ENCODE data around the gene POLR2A. TPM values are rescaled to one million over a fixed set of nuclear protein-coding genes. Genes with fewer than 3 reads are reported as not detected.
"Not testable (repeated sequence)": the region's sequence is repeated elsewhere in the genome, so short reads cannot be mapped to it uniquely, and the experiment has no call there.

The POLR2A gene
- total RNA-seq, 2 experiments from 2014 or later = 84.2 to 264 TPM

DNA sequence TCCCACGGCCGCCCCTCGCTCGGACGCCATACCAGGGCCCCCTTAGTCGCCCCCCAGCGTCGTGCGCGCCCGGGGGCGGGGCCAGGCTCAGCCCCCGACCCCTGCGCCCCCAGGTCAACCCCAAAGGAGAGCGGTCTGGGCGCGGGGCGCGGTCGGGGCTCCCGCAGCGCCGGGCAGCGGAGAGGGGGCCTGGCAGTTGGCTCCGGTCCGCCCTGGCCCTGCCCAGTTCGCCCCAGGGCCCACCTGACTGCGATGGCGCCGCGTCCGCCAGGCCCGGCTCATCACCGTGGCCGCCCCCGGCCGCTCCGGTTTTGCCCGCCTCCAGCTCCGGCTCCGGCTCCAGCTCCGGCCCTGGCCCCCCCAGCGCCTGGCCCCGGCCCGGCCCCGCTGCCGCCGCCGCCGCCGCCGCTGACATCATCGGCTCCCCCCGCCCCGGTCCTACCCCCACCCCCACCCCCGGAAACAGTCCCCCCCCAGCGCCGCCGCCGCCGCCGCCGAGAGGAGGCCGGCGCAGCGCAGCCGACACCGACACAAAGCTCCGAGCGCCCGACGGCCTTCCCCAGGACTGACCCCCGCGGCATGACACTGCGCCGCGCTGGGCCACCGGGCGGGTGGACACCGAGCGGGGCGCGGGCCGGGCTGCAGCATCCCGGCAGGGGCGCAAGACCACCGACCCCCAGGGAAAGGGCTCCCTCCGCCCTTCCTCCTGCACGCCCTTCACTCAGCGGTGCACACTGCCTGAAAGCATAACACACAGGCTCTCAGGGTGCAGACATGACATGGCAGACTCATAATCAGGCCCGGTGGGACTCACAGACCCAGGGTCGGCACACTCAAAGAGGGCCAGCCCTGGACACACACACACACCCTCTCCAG is 4.7 kb upstream of the POLR2A start, which contains the start of gene ZBTB4:
TSS of gene ZBTB4 (minus strand) at position 419 of the 876 bp plus-strand sequence. CDS start 12,830 bp downstream, outside the sequence.
- no peaks in the 10 kb centered on the region for H3K9me3 ChIP-seq (ENCODE audit: low read length)
- no peak within 1 kb of the TSS for H3K27ac ChIP-seq (ENCODE audit: low read depth, low read length, poor library complexity, severe bottlenecking)
- H3K4me3 ChIP-seq (ENCODE audit: low read depth, low read length, poor library complexity, severe bottlenecking) = peak within 1 kb of the TSS; percentile 72
- intact Hi-C loops (cut with micrococcal nuclease; ENCODE audit: unreplicated experiment) = loop anchor here (5.0 kb wide), 3 partner anchors 227 to 363 kb away; partner anchors contain the start of genes CTDNEP1, ELP5 and PHF23
- peak within 1 kb of the TSS; percentile 59; the same call in 1 of the 2 replicates for H2AFZ ChIP-seq (ENCODE audit: low read length)
- TF ChIP-seq, protein P1, sequence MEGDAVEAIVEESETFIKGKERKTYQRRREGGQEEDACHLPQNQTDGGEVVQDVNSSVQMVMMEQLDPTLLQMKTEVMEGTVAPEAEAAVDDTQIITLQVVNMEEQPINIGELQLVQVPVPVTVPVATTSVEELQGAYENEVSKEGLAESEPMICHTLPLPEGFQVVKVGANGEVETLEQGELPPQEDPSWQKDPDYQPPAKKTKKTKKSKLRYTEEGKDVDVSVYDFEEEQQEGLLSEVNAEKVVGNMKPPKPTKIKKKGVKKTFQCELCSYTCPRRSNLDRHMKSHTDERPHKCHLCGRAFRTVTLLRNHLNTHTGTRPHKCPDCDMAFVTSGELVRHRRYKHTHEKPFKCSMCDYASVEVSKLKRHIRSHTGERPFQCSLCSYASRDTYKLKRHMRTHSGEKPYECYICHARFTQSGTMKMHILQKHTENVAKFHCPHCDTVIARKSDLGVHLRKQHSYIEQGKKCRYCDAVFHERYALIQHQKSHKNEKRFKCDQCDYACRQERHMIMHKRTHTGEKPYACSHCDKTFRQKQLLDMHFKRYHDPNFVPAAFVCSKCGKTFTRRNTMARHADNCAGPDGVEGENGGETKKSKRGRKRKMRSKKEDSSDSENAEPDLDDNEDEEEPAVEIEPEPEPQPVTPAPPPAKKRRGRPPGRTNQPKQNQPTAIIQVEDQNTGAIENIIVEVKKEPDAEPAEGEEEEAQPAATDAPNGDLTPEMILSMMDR (conservative IDR thresholded peaks at IDR 0.05; ENCODE audit: low read length) = no peak
- no peak for TF ChIP-seq EZH2phosphoT487 (IDR thresholded peaks at IDR 0.05; ENCODE audit: borderline replicate concordance, low read depth, low read length)
- ChIA-PET CTCF (ENCODE audit: unreplicated experiment) (interaction anchor here (0.6 to 0.8 kb wide), 2 partner anchors 41 to 43 kb away, joined by 3 read pairs; no protein-coding TSS in a partner anchor), POLR2A (no interaction called here)
- no TSS peak for BruUV-seq (replicated peaks)
- peaks cover 17% of the 10 kb centered on the region for H3K4me1 ChIP-seq (ENCODE audit: insufficient read depth, low read length, poor library complexity, severe bottlenecking)
- no peaks in the 10 kb centered on the region for H3K9me2 ChIP-seq (ENCODE audit: insufficient read depth, low read length)
- H4K20me1 ChIP-seq (ENCODE audit: insufficient read depth, low read length) = no peaks in the 10 kb centered on the region
- H3K79me2 ChIP-seq (ENCODE audit: insufficient read depth, low read depth, low read length) = no peaks in the 10 kb centered on the region
- H3K36me3 ChIP-seq (ENCODE audit: insufficient read depth, low read length) = no peaks in the 10 kb centered on the region
- DNase-seq (ENCODE audit: low spot score) = peak; percentile 35
- peak within 1 kb of the TSS; percentile 76 for H3K4me2 ChIP-seq (ENCODE audit: low read length)

DNA sequence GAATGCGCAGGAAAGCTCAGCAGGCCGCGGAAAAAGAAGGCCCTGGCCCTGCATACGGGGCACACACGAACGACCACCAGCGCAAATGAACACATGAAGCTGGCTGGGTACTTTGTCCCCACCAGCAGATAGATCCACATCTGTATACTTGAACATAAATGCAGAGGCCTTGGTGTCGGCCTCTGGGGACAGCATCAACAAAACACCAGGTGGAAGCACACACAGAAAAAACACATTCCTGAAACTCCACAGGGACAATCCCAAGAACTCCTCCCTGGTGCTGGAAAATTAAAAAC is 4.1 kb upstream of the POLR2A start:
- Histone ChIP-seq H3K4me1 (ENCODE audit: insufficient read depth, low read length, poor library complexity, severe bottlenecking) (peaks cover 17% of the 10 kb centered on the region), H3K9me3 (ENCODE audit: low read length) (no peaks in the 10 kb centered on the region), H4K20me1 (ENCODE audit: insufficient read depth, low read length) (no peaks in the 10 kb centered on the region), H3K4me2 (ENCODE audit: low read length) (peak overlapping the region; percentile 76), H3K79me2 (ENCODE audit: insufficient read depth, low read depth, low read length) (peaks cover 3% of the 10 kb centered on the region), H3K9me2 (ENCODE audit: insufficient read depth, low read length) (no peaks in the 10 kb centered on the region), H3K4me3 (ENCODE audit: low read depth, low read length, poor library complexity, severe bottlenecking) (peak overlapping the region; percentile 72), H2AFZ (ENCODE audit: low read length) (peak overlapping the region; percentile 56; the same call in 1 of the 2 replicates), H3K27ac (ENCODE audit: low read depth, low read length, poor library complexity, severe bottlenecking) (no peak overlapping the region), H3K36me3 (ENCODE audit: insufficient read depth, low read length) (no peaks in the 10 kb centered on the region)
- ChIA-PET CTCF (ENCODE audit: unreplicated experiment) (no interaction called here), POLR2A (interaction anchor here (0.6 kb wide), 1 partner anchor 263 kb away, joined by 3 read pairs; no protein-coding TSS in a partner anchor)
- DNase-seq (ENCODE audit: low spot score) = no peak
- TF ChIP-seq, protein P1 (conservative IDR thresholded peaks at IDR 0.05; ENCODE audit: low read length) = no peak
- TF ChIP-seq EZH2phosphoT487 (IDR thresholded peaks at IDR 0.05; ENCODE audit: borderline replicate concordance, low read depth, low read length) = no peak
- BruUV-seq (replicated peaks) = no TSS peak
- intact Hi-C loops (cut with micrococcal nuclease; ENCODE audit: unreplicated experiment) = loop anchor here (5.0 kb wide), 3 partner anchors 228 to 362 kb away; partner anchors contain the start of genes CTDNEP1, ELP5 and PHF23

DNA sequence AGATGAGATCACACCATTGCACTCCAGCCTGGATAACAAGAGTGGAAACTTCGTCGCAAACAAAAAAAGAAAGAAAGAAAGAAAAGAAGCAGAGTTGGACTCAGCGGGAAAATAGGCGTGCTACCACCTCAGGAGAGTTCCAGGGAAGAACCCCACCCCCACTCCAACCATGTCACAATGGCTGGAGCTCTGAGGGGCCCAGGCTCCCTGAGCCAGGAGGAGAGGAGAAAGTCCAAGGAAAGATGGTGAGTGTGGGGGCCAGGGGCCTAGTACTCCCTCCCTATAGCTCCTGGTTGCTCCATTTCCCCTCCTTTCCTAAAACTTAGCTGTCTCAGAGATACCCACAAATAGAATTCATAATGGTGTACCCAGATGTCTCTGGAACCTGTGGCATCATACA is 2.9 kb upstream of the POLR2A start, which contains the start of gene SLC35G6:
TSS of gene SLC35G6 (plus strand) at position 172 of the 400 bp plus-strand sequence. CDS start at position 243, 71 bp downstream.
- Histone ChIP-seq H3K4me2 (ENCODE audit: low read length) (peak within 1 kb of the TSS; percentile 76; the same call in 1 of the 2 replicates), H3K79me2 (ENCODE audit: insufficient read depth, low read depth, low read length) (peaks cover 15% of the 10 kb centered on the region), H3K4me1 (ENCODE audit: insufficient read depth, low read length, poor library complexity, severe bottlenecking) (peaks cover 20% of the 10 kb centered on the region)
- BruUV-seq (replicated peaks); H4K20me1 ChIP-seq (ENCODE audit: insufficient read depth, low read length); POLR2A ChIA-PET; H2AFZ ChIP-seq (ENCODE audit: low read length); H3K9me3 ChIP-seq (ENCODE audit: low read length); H3K27ac ChIP-seq (ENCODE audit: low read depth, low read length, poor library complexity, severe bottlenecking); H3K9me2 ChIP-seq (ENCODE audit: insufficient read depth, low read length); CTCF ChIA-PET (ENCODE audit: unreplicated experiment); DNase-seq (ENCODE audit: low spot score); H3K4me3 ChIP-seq (ENCODE audit: low read depth, low read length, poor library complexity, severe bottlenecking); H3K36me3 ChIP-seq (ENCODE audit: insufficient read depth, low read length): not testable (repeated sequence)
- intact Hi-C loops (cut with micrococcal nuclease; ENCODE audit: unreplicated experiment) = loop anchor here (5.0 kb wide), 3 partner anchors 229 to 361 kb away; partner anchors contain the start of genes CTDNEP1, ELP5 and PHF23

DNA sequence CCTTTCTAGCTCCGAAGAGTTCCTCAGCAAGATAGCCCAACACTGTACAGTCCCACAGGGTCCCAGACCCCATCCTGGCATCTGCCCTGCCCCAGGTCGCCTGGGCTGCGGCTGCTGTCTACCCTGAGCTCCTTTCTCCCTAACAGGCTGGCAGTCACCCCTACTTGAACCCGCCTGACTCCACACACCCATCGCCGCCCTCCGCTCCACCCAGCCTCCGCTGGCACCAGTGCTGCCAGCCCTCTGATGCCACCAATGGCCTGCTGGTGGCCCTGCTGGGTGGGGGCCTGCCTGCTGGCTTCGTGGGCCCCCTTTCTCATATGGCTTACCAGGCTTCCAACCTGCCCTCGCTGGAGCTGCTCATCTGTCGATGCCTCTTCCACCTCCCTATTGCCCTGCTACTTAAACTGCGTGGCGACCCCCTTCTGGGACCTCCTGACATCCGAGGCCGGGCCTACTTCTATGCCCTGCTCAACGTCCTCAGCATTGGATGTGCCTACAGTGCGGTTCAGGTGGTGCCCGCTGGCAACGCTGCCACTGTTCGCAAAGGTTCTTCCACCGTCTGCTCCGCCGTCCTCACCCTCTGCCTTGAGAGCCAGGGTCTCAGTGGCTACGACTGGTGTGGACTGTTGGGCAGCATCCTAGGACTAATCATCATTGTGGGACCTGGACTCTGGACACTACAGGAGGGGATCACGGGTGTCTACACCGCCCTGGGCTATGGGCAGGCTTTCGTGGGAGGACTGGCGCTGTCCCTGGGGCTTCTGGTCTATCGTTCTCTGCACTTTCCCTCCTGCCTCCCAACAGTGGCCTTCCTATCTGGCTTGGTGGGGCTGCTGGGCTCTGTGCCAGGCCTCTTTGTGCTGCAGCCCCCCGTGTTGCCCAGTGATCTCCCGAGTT is 2.1 kb upstream of the POLR2A start:
- Histone ChIP-seq H4K20me1 (ENCODE audit: insufficient read depth, low read length) (peaks cover 12% of the 10 kb centered on the region), H3K79me2 (ENCODE audit: insufficient read depth, low read depth, low read length) (peaks cover 24% of the 10 kb centered on the region), H3K36me3 (ENCODE audit: insufficient read depth, low read length) (peaks cover 14% of the 10 kb centered on the region; the same call in 1 of the 2 replicates), H3K4me1 (ENCODE audit: insufficient read depth, low read length, poor library complexity, severe bottlenecking) (peaks cover 28% of the 10 kb centered on the region)
- H3K9me3 ChIP-seq (ENCODE audit: low read length); H3K4me2 ChIP-seq (ENCODE audit: low read length); BruUV-seq (replicated peaks); H2AFZ ChIP-seq (ENCODE audit: low read length); H3K4me3 ChIP-seq (ENCODE audit: low read depth, low read length, poor library complexity, severe bottlenecking); DNase-seq (ENCODE audit: low spot score); POLR2A ChIA-PET; H3K9me2 ChIP-seq (ENCODE audit: insufficient read depth, low read length); H3K27ac ChIP-seq (ENCODE audit: low read depth, low read length, poor library complexity, severe bottlenecking): not testable (repeated sequence)
- intact Hi-C loops (cut with micrococcal nuclease; ENCODE audit: unreplicated experiment) = loop anchor here (5.0 kb wide), 3 partner anchors 230 to 360 kb away; partner anchors contain the start of genes CTDNEP1, ELP5 and PHF23
- CTCF ChIA-PET (ENCODE audit: unreplicated experiment) = interaction anchor here (0.6 kb wide), 1 partner anchor 78 kb away, joined by 3 read pairs; no protein-coding TSS in a partner anchor
